Measurements from ENCODE around the gene UROC1. TPM values are rescaled to one million over a fixed set of nuclear protein-coding genes. Genes with fewer than 3 reads are reported as not detected.

UROC1 gene
- total and polyA plus RNA-seq, 2 of the 4 experiments (the other 2 are of a cell fraction) = not detected

DNA sequence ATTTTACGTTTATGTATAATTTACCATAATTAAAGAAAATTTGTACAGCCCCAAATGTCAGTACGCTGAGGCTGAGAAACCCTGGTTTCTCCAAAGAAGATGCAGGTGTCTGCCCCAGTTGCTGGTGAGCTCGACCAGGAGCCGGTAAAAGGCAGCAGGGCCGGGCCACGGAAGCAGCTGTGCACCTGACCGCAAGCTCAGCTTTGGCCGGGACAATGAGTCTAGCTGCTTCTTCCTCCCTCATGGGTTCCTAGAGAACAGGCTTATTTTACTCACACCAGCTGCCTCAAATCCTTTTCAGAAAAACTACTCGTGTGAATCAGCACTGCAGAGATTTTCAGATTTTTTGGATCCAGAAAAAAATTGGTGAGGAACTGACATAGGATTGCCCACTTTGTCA is 23.8 kb downstream of the UROC1 start:
- Histone ChIP-seq H2AFZ (replicated peaks; ENCODE audit: low read length, poor library complexity) (no peak overlapping the region), H2BK20ac (ENCODE audit: low read depth, low read length) (no peak overlapping the region), H3K36me3 (ENCODE audit: control insufficient read depth, insufficient read depth, low read length) (no peaks in the 10 kb centered on the region), H3K23ac (ENCODE audit: low read depth, low read length) (no peak overlapping the region), H3K4me3 (ENCODE audit: insufficient read depth, low read depth, low read length) (no peak overlapping the region), H3K27me3 (ENCODE audit: control insufficient read depth, insufficient read depth, low read length) (peaks cover 33% of the 10 kb centered on the region; the same call in 1 of the 2 replicates), H2BK120ac (ENCODE audit: low read depth, low read length) (no peak overlapping the region), H3K9me1 (ENCODE audit: insufficient read depth, low read length) (no peaks in the 10 kb centered on the region), H4K91ac (ENCODE audit: insufficient read depth, low read depth, low read length) (no peak overlapping the region), H4K20me1 (ENCODE audit: insufficient read depth, low read length) (no peaks in the 10 kb centered on the region), H3K4ac (ENCODE audit: low read depth, low read length) (no peak overlapping the region), H3K4me1 (ENCODE audit: control insufficient read depth, insufficient read depth, low read length) (no peaks in the 10 kb centered on the region), H2AK5ac (ENCODE audit: low read depth, low read length) (no peak overlapping the region), H3K14ac (replicated peaks; ENCODE audit: low read depth, low read length) (no peak overlapping the region), H3K9ac (ENCODE audit: low read depth, low read length) (no peak overlapping the region), H3K9me3 (ENCODE audit: control insufficient read depth, insufficient read depth, low read length) (no peaks in the 10 kb centered on the region), H3K4me2 (ENCODE audit: low read depth, low read length) (no peak overlapping the region), H4K8ac (ENCODE audit: low read depth in 2 of 2, low read length in 2 of 2) (no peak overlapping the region), H2AK9ac (replicated peaks; ENCODE audit: low read depth, low read length, poor library complexity) (no peak overlapping the region), H4K5ac (ENCODE audit: low read depth, low read length) (no peak overlapping the region), H2BK15ac (ENCODE audit: low read depth, low read length) (no peak overlapping the region), H3K56ac (ENCODE audit: extremely low read depth, insufficient read depth, low read length) (no peak overlapping the region), H3K79me1 (ENCODE audit: low read depth in 1 of 2, low read length in 2 of 2) (no peaks in the 10 kb centered on the region), H3K18ac (ENCODE audit: low read depth, low read length) (no peak overlapping the region), H3K27ac (ENCODE audit: insufficient read depth, low read length) (no peak overlapping the region), H2BK5ac (ENCODE audit: low read depth, low read length, poor library complexity, severe bottlenecking) (no peak overlapping the region)
- ChIA-PET CTCF (no interaction called here), POLR2A (ENCODE audit: unreplicated experiment) (no interaction called here)
- in situ Hi-C loops (cut with MboI; ENCODE audit: low sequenced_read_pairs) = no loop called here
- TF ChIP-seq BHLHE40 (IDR thresholded peaks at IDR 0.05; ENCODE audit: low read depth, low read length) (no peak), FOS (IDR thresholded peaks at IDR 0.05; ENCODE audit: low read depth, low read length) (no peak), MAFK (IDR thresholded peaks at IDR 0.05; ENCODE audit: low read depth, low read length) (no peak), MAZ (IDR thresholded peaks at IDR 0.05; ENCODE audit: borderline replicate concordance, low read depth, low read length) (no peak), RAD21 (IDR thresholded peaks at IDR 0.05; ENCODE audit: low read length) (no peak), POLR2A (IDR thresholded peaks at IDR 0.05; ENCODE audit: low read depth, low read length) (no peak), CHD1 (IDR thresholded peaks at IDR 0.05; ENCODE audit: low read depth, low read length) (no peak), NFE2L2 (IDR thresholded peaks at IDR 0.05; ENCODE audit: low read depth, low read length) (no peak), MXI1 (IDR thresholded peaks at IDR 0.05; ENCODE audit: borderline replicate concordance, low read depth, low read length) (no peak), CEBPB (IDR thresholded peaks at IDR 0.05; ENCODE audit: low read depth, low read length) (no peak)
- TF ChIP-seq, protein P1, sequence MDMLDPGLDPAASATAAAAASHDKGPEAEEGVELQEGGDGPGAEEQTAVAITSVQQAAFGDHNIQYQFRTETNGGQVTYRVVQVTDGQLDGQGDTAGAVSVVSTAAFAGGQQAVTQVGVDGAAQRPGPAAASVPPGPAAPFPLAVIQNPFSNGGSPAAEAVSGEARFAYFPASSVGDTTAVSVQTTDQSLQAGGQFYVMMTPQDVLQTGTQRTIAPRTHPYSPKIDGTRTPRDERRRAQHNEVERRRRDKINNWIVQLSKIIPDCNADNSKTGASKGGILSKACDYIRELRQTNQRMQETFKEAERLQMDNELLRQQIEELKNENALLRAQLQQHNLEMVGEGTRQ (IDR thresholded peaks at IDR 0.05; ENCODE audit: low read depth, low read length) = no peak
- TF ChIP-seq, protein P2, sequence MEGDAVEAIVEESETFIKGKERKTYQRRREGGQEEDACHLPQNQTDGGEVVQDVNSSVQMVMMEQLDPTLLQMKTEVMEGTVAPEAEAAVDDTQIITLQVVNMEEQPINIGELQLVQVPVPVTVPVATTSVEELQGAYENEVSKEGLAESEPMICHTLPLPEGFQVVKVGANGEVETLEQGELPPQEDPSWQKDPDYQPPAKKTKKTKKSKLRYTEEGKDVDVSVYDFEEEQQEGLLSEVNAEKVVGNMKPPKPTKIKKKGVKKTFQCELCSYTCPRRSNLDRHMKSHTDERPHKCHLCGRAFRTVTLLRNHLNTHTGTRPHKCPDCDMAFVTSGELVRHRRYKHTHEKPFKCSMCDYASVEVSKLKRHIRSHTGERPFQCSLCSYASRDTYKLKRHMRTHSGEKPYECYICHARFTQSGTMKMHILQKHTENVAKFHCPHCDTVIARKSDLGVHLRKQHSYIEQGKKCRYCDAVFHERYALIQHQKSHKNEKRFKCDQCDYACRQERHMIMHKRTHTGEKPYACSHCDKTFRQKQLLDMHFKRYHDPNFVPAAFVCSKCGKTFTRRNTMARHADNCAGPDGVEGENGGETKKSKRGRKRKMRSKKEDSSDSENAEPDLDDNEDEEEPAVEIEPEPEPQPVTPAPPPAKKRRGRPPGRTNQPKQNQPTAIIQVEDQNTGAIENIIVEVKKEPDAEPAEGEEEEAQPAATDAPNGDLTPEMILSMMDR (conservative IDR thresholded peaks at IDR 0.05; ENCODE audit: low read depth, low read length) = no peak
- dilution Hi-C loops (cut with HindIII; ENCODE audit: low sequenced_read_pairs, unreplicated experiment) = no loop called here
- intact Hi-C loops (cut with micrococcal nuclease) = no loop called here
- BruUV-seq (replicated peaks) = no TSS peak
- WGBS, 2 experiments (ENCODE audit: extremely low coverage in 2 of 2, insufficient read length in 1 of 2) = 72% methylated on average over 4 of the region's 9 CpGs; no CpG with 5 or more reads in 1 of the 2 experiments
- ATAC-seq (ENCODE audit: low read depth) = no peak
- no peak for DNase-seq
